Measurements from ENCODE around the gene SAA2.

GRCh38 chr11:18230859-18231258 is 17.6 kb downstream of the SAA2 start:
- TF ChIP-seq POLR2A (IDR thresholded peaks at IDR 0.05; ENCODE audit: low read depth, low read length) (no peak), HDAC6 (IDR thresholded peaks at IDR 0.05; ENCODE audit: unreplicated experiment) (no peak), EP300 (IDR thresholded peaks at IDR 0.05; ENCODE audit: borderline replicate concordance in 1 of 2, control insufficient read depth in 1 of 2, low read depth in 2 of 2, low read length in 2 of 2) (no peak), RCOR1 (conservative IDR thresholded peaks at IDR 0.05; ENCODE audit: low read depth, low read length) (no peak), MYC (IDR thresholded peaks at IDR 0.05; ENCODE audit: insufficient read depth, insufficient read length, insufficient replicate concordance, low read length, severe bottlenecking) (no peak), ESRRA (IDR thresholded peaks at IDR 0.05; ENCODE audit: low read length) (no peak), REST (IDR thresholded peaks at IDR 0.05; ENCODE audit: low read depth, low read length) (no peak), ATF3 (IDR thresholded peaks at IDR 0.05; ENCODE audit: borderline replicate concordance, extremely low read depth, low read depth, low read length) (no peak), SUZ12 (IDR thresholded peaks at IDR 0.05; ENCODE audit: unreplicated experiment) (no peak), RFX5 (IDR thresholded peaks at IDR 0.05; ENCODE audit: low read depth, low read length) (no peak), KLF5 (IDR thresholded peaks at IDR 0.05; ENCODE audit: partially characterized antibody) (no peak)
